Endothelial cell of umbilical vein (primary cell): ENCODE measurements around the gene ASGR2. TPM values are rescaled to one million over a fixed set of nuclear protein-coding genes. Genes with fewer than 3 reads are reported as not detected.

Experiments
- BruUV-seq: library from RNA; stranded (reverse); fragments of 400-500 nt; replicated peaks from 2 replicates; lab custom pipeline; 2021; lab: Mats Ljungman, UMichigan
- CTCF ChIA-PET: fragments of 300-600, 350-600 bp; sonication (Branson Sonifier 250); formaldehyde crosslinking; loops from one replicate; lab custom pipeline; 2021; ENCODE audit warnings: antibody characterized with exemption, inconsistent platforms; lab: Charles Lee
- POLR2A ChIA-PET: fragments of 300-600, 350-600 bp; sonication (Branson Sonifier 250); formaldehyde crosslinking; loops from one replicate; lab custom pipeline; 2021; ENCODE audit warnings: antibody characterized with exemption, inconsistent platforms; lab: Charles Lee
- DNase-seq: peaks from one replicate; pipeline ENCODE4 v3.0.0-alpha.2; 2011; ENCODE audit warnings: low read depth, low spot score
- FAIRE-seq: peaks from 2 replicates; lab custom pipeline; 2011; peaks lifted over from hg19 to GRCh38; lab: Jason Lieb, UNC
- H2AFZ ChIP-seq: 2 replicates; pipeline ENCODE4 v1.6.0; 2012; ENCODE audit warnings: low read depth, low read length, control low read depth, inconsistent platforms
- H3K27ac ChIP-seq: 2 replicates; pipeline ENCODE4 v1.5.1; 2011; ENCODE audit warnings: low read depth, mild to moderate bottlenecking, control low read depth, low read length, moderate library complexity; ENCODE audit not compliant: insufficient read depth
- H3K27me3 ChIP-seq, 2 experiments: 2 replicates each; pipeline versions ENCODE4 v1.6.0 to v1.6.1; 2011; ENCODE audit warnings: low read length in 2 of 2, mixed read lengths in 1 of 2; ENCODE audit not compliant: control insufficient read depth in 2 of 2, insufficient read depth in 2 of 2
- H3K36me3 ChIP-seq, 2 experiments: 2 replicates in 1 of 2; 3 replicates in 1 of 2; pipeline ENCODE4 v1.5.1; 2011; ENCODE audit warnings: low read length in 2 of 2, mild to moderate bottlenecking in 1 of 2, moderate library complexity in 1 of 2; ENCODE audit not compliant: control insufficient read depth in 2 of 2, insufficient read depth in 2 of 2; ENCODE audit errors: extremely low read depth in 1 of 2
- H3K4me1 ChIP-seq: 3 replicates; pipeline ENCODE4 v1.5.1; 2011; ENCODE audit warnings: mild to moderate bottlenecking, low read length; ENCODE audit not compliant: control insufficient read depth, insufficient read depth; ENCODE audit errors: extremely low read depth
- H3K4me2 ChIP-seq: 2 replicates; pipeline ENCODE4 v1.6.1; 2011; ENCODE audit warnings: low read length, control low read depth, mixed read lengths; ENCODE audit not compliant: insufficient read depth
- H3K4me3 ChIP-seq, 3 experiments: fragments of 200-600 bp in 1 of 3; sonication (generic), shearing (Covaris generic) in 1 of 3; replicated peaks in 1 of 3; 2 replicates each; pipeline ENCODE4 v1.5.1; 2011 to 2016; ENCODE audit warnings: control low read depth in 3 of 3, low read length in 3 of 3, mild to moderate bottlenecking in 2 of 3, inconsistent platforms in 1 of 3, low read depth in 1 of 3, moderate library complexity in 1 of 3; ENCODE audit not compliant: insufficient read depth in 1 of 3
- H3K79me2 ChIP-seq: 2 replicates; pipeline ENCODE4 v1.6.0; 2012; ENCODE audit warnings: low read length, inconsistent platforms; ENCODE audit not compliant: control insufficient read depth, insufficient read depth
- H3K9ac ChIP-seq: replicated peaks from 2 replicates; pipeline ENCODE3; 2011; ENCODE audit warnings: low read length, control low read depth; ENCODE audit not compliant: insufficient read depth; ENCODE audit errors: extremely low read depth
- H3K9me1 ChIP-seq: replicated peaks from 3 replicates; pipeline ENCODE4 v1.6.0; 2011; ENCODE audit warnings: mild to moderate bottlenecking, low read length; ENCODE audit not compliant: control insufficient read depth, insufficient read depth; ENCODE audit errors: extremely low read depth
- H3K9me3 ChIP-seq: replicated peaks from 2 replicates; pipeline ENCODE4 v1.5.1; 2012; ENCODE audit warnings: low read length, inconsistent platforms; ENCODE audit not compliant: control insufficient read depth, insufficient read depth
- H4K20me1 ChIP-seq: replicated peaks from 2 replicates; pipeline ENCODE3; 2011; ENCODE audit warnings: mild to moderate bottlenecking, low read length; ENCODE audit not compliant: control insufficient read depth, insufficient read depth; ENCODE audit errors: extremely low read depth
- EZH2 ChIP-seq: IDR thresholded peaks from 2 replicates; pipeline ENCODE4 v1.6.1; 2012; ENCODE audit warnings: borderline replicate concordance, low read depth, mild to moderate bottlenecking, moderate library complexity, low read length, inconsistent platforms; ENCODE audit not compliant: severe bottlenecking
- FOS ChIP-seq: IDR thresholded peaks from 2 replicates; pipeline ENCODE4 v1.6.1; 2011; ENCODE audit warnings: mild to moderate bottlenecking, low read length, moderate library complexity, borderline replicate concordance; ENCODE audit not compliant: insufficient read depth
- GATA2 ChIP-seq: IDR thresholded peaks from 2 replicates; pipeline ENCODE4 v1.7.0; 2011; ENCODE audit warnings: low read depth, mild to moderate bottlenecking, moderate library complexity, mixed read lengths, low read length; ENCODE audit not compliant: insufficient read length, insufficient read depth
- JUN ChIP-seq: IDR thresholded peaks from 2 replicates; pipeline ENCODE4 v1.6.1; 2011; ENCODE audit warnings: borderline replicate concordance, low read depth; ENCODE audit not compliant: insufficient read length, insufficient read depth
- MAX ChIP-seq: IDR thresholded peaks from 2 replicates; pipeline ENCODE4 v1.6.1; 2011; ENCODE audit not compliant: insufficient read depth, insufficient read length
- MYC ChIP-seq: IDR thresholded peaks from one replicate; pipeline ENCODE4 v1.6.1; 2011; ENCODE audit warnings: mild to moderate bottlenecking, low read depth, low read length
- POLR2A ChIP-seq: IDR thresholded peaks from 2 replicates; pipeline ENCODE4 v1.6.1; 2012; ENCODE audit warnings: low read depth, mild to moderate bottlenecking, control low read depth, low read length
- POLR2AphosphoS5 ChIP-seq: IDR thresholded peaks from 2 replicates; pipeline ENCODE4 v1.6.1; 2012; ENCODE audit warnings: low read depth, mild to moderate bottlenecking, control low read depth, low read length, moderate library complexity; ENCODE audit not compliant: insufficient read depth
- dilution Hi-C: fragments of 300-500 bp; cut with MboI; formaldehyde crosslinking; loops from one replicate; pipeline ENCODE4 v1.15.0; 2019; ENCODE audit warnings: low sequenced_read_pairs; ENCODE audit not compliant: extremely low pct_ligation_motif_present
- intact Hi-C: fragments of 100-400 bp; cut with micrococcal nuclease; formaldehyde crosslinking; loops from one replicate; pipeline ENCODE4 v1.10.0; 2022
- polyA plus RNA-seq, 4 experiments: library from polyadenylated mRNA; depleted of rRNA in 3 of 4; stranded (reverse) in 3 of 4; unstranded in 1 of 4; fragments of >200 nt; gene quantifications; 2 replicates each; pipeline versions ENCODE4 v1.2.1 to v1.2.3, GENCODE V29; 2011 to 2012; ENCODE audit warnings: missing spikeins in 1 of 4
- total RNA-seq: library from RNA; stranded (reverse); gene quantifications from 2 replicates; pipeline ENCODE4 v1.2.3, GENCODE V29; 2021
- TF ChIP-seq, protein P1 (sequence below), 2 donors: IDR thresholded peaks; 1 replicate in 1 of 2; 2 replicates in 1 of 2; pipeline ENCODE4 v1.5.1; 2011; ENCODE audit warnings: low read length in 2 of 2, mild to moderate bottlenecking in 2 of 2, moderate library complexity in 2 of 2, control low read depth in 1 of 2, inconsistent platforms in 1 of 2, low read depth in 1 of 2; ENCODE audit not compliant: insufficient read depth in 1 of 2; ENCODE audit errors: extremely low read depth in 1 of 2

ASGR2 gene
- total and polyA plus RNA-seq, 2 donors (not counting 3 experiments of a cell fraction or from before 2014, with no cell fraction given): not detected

GRCh38 chr17:7137171-7137943, 22.7 kb upstream of the ASGR2 start:
- no peaks in the 10 kb centered on the region for H3K9me3 ChIP-seq

More at GRCh38 chr17:7137171-7137943, 22.7 kb upstream of the ASGR2 start:
- Histone ChIP-seq H3K4me1 (peaks cover 13% of the 10 kb centered on the region), H3K27ac (no peak overlapping the region), H3K4me3 (no peak overlapping the region), H4K20me1 (no peaks in the 10 kb centered on the region), H3K36me3 (no peaks in the 10 kb centered on the region), H3K4me2 (no peak overlapping the region), H3K27me3 (peaks cover 0 to 2% of the 10 kb centered on the region in 2 experiments), H3K79me2 (no peaks in the 10 kb centered on the region), H3K9me1 (no peaks in the 10 kb centered on the region), H3K9ac (no peak overlapping the region), H2AFZ (peak overlapping the region; percentile 57)
- intact Hi-C loops: loop anchor here (5.0 kb wide), 2 partner anchors 160 to 225 kb away; no protein-coding TSS in a partner anchor
- FAIRE-seq (no peak), DNase-seq (no peak)
- no TSS peak for BruUV-seq
- CTCF ChIA-PET: interaction anchor here (0.7 to 10.9 kb wide), 14 partner anchors 9 to 294 kb away, joined by 3 to 223 read pairs (median 6); no protein-coding TSS in a partner anchor
- dilution Hi-C loops: no loop called here
- POLR2A ChIA-PET: no interaction called here
- TF ChIP-seq EZH2 (no peak), MYC (no peak), POLR2A (no peak), GATA2 (no peak), FOS (no peak), MAX (no peak), JUN (no peak), POLR2AphosphoS5 (no peak)
- TF ChIP-seq, protein P1, sequence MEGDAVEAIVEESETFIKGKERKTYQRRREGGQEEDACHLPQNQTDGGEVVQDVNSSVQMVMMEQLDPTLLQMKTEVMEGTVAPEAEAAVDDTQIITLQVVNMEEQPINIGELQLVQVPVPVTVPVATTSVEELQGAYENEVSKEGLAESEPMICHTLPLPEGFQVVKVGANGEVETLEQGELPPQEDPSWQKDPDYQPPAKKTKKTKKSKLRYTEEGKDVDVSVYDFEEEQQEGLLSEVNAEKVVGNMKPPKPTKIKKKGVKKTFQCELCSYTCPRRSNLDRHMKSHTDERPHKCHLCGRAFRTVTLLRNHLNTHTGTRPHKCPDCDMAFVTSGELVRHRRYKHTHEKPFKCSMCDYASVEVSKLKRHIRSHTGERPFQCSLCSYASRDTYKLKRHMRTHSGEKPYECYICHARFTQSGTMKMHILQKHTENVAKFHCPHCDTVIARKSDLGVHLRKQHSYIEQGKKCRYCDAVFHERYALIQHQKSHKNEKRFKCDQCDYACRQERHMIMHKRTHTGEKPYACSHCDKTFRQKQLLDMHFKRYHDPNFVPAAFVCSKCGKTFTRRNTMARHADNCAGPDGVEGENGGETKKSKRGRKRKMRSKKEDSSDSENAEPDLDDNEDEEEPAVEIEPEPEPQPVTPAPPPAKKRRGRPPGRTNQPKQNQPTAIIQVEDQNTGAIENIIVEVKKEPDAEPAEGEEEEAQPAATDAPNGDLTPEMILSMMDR (IDR thresholded peaks at IDR 0.05; ENCODE audit: extremely low read depth in 1 of 2, insufficient read depth in 1 of 2, low read depth in 1 of 2, low read length in 2 of 2): no peak
